OCI-LY1 (cell line): Measurements from ENCODE around the gene RAI14.
"Not testable (repeated sequence)": the region's sequence is repeated elsewhere in the genome, so short reads cannot be mapped to it uniquely, and the experiment has no call there.

Experiments
- H2AFZ ChIP-seq: fragments of 200-600 bp; sonication (generic), shearing (Covaris generic); 2 replicates; pipeline ENCODE4 v1.6.0; 2014; ENCODE audit warnings: antibody characterized with exemption, mild to moderate bottlenecking, low read length
- H3F3A ChIP-seq: fragments of 200-600 bp; sonication (generic), shearing (Covaris generic); 2 replicates; pipeline ENCODE4 v1.6.0; 2014; ENCODE audit warnings: mild to moderate bottlenecking, antibody characterized with exemption, low read length, moderate library complexity; ENCODE audit not compliant: insufficient read depth
- H3K27ac ChIP-seq: fragments of 200-600 bp; sonication (generic); 2 replicates; pipeline ENCODE4 v1.5.1; 2014; ENCODE audit warnings: low read length, mixed run types, mild to moderate bottlenecking, low read depth; ENCODE audit not compliant: poor library complexity, severe bottlenecking
- H3K27me3 ChIP-seq: fragments of 200-600 bp; sonication (generic); 2 replicates; pipeline ENCODE4 v1.6.0; 2014; ENCODE audit warnings: antibody characterized with exemption, mild to moderate bottlenecking, low read length, moderate library complexity; ENCODE audit not compliant: insufficient read depth
- H3K36me3 ChIP-seq: fragments of 200-600 bp; sonication (generic); 2 replicates; pipeline ENCODE4 v1.6.1; 2014; ENCODE audit warnings: mild to moderate bottlenecking, antibody characterized with exemption, low read length, moderate library complexity, mixed read lengths; ENCODE audit not compliant: insufficient read depth
- H3K4me1 ChIP-seq: fragments of 200-600 bp; sonication (generic); 2 replicates; pipeline ENCODE4 v1.5.1; 2014; ENCODE audit warnings: mild to moderate bottlenecking, low read length, moderate library complexity; ENCODE audit not compliant: insufficient read depth, severe bottlenecking
- H3K4me2 ChIP-seq: fragments of 200-600 bp; sonication (generic), shearing (Covaris generic); 2 replicates; pipeline ENCODE4 v1.6.1; 2014; ENCODE audit warnings: low read length
- H3K4me3 ChIP-seq: fragments of 200-600 bp; sonication (generic); 2 replicates; pipeline ENCODE4 v1.5.1; 2014; ENCODE audit warnings: low read length, low read depth, mild to moderate bottlenecking, mixed read lengths; ENCODE audit not compliant: poor library complexity, severe bottlenecking
- H3K79me2 ChIP-seq: fragments of 200-600 bp; shearing (Covaris generic); 2 replicates; pipeline ENCODE4 v1.6.1; 2016; ENCODE audit warnings: mixed run types, low read length, mixed read lengths; ENCODE audit not compliant: insufficient read depth
- H3K9ac ChIP-seq: fragments of 200-600 bp; sonication (generic), shearing (Covaris generic); 2 replicates; pipeline ENCODE4 v1.6.1; 2014; ENCODE audit warnings: mild to moderate bottlenecking, low read length, mixed read lengths
- H3K9me2 ChIP-seq: fragments of 200-600 bp; sonication (generic), shearing (Covaris generic); 2 replicates; pipeline ENCODE4 v1.6.1; 2014; ENCODE audit warnings: low read depth, mild to moderate bottlenecking, low read length, mixed read lengths
- H3K9me3 ChIP-seq: fragments of 200-600 bp; shearing (Covaris generic); 2 replicates; pipeline ENCODE4 v1.6.1; 2014; ENCODE audit warnings: low read length, mixed read lengths
- H4K20me1 ChIP-seq: fragments of 200-600 bp; sonication (generic), shearing (Covaris generic); 2 replicates; pipeline ENCODE4 v1.6.0; 2016; ENCODE audit warnings: mild to moderate bottlenecking, low read length; ENCODE audit not compliant: insufficient read depth
- EZH2 ChIP-seq: fragments of 200-600 bp; sonication (generic), shearing (Covaris generic); IDR thresholded peaks from 2 replicates; pipeline ENCODE4 v1.8.0; 2017; ENCODE audit warnings: borderline replicate concordance, mixed run types, mild to moderate bottlenecking, antibody characterized with exemption, low read length, moderate library complexity, mixed read lengths
- TF ChIP-seq, protein P1 (sequence below): fragments of 200-600 bp; sonication (generic), shearing (Covaris generic); IDR thresholded peaks from 2 replicates; pipeline ENCODE4 v1.5.1; 2017; ENCODE audit warnings: mild to moderate bottlenecking, antibody characterized with exemption, low read length, moderate library complexity, mixed read lengths

The RAI14 gene

DNA sequence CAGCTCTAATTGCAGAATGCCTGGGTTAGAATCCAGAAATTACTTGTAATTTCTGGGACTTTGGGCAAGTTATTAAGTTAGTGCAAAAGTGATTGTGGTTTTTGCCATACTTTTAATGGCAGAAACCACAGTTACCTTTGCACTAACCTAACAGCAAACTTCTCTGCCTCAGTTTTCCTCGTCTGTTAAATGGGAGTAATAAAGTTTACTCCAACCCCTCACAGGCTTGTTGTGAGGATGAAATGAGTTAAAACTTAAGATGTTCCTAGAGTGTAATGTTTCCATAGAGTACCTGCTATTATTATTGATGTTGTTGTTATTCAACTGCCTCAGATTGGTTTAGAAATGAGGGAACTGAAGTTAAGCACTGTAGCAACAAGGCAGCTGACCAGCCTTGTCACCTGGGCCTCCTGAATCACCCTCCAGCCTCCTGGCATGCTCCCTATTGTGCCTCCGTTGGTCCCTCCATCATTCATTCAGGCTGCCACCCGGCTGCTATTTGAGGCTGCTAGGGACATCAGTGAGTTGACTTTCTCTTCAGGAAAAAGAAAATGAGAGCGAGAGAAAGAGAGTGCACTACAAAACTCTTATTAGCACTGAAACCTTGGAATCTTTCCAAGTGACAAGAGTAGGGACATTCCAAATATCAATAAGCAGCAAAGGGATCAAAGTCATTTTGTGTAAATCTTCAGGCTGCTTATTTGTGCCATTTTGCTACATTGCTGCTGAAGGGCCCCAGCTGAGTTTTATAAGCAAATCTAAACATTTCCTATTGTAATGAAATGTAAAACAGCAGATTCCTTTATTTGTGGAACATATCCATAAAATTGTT is 116.4 kb downstream of the RAI14 start:
- Histone ChIP-seq H3F3A (no peaks in the 10 kb centered on the region), H4K20me1 (no peaks in the 10 kb centered on the region), H3K79me2 (no peaks in the 10 kb centered on the region), H3K9me2 (no peaks in the 10 kb centered on the region), H3K36me3 (no peaks in the 10 kb centered on the region), H3K4me3 (no peak overlapping the region), H3K9me3 (no peaks in the 10 kb centered on the region), H3K9ac (no peak overlapping the region), H3K27me3 (no peaks in the 10 kb centered on the region), H3K4me2 (no peak overlapping the region), H2AFZ (no peak overlapping the region), H3K27ac (no peak overlapping the region), H3K4me1 (no peaks in the 10 kb centered on the region)
- no peak for TF ChIP-seq EZH2
- TF ChIP-seq, protein P1, sequence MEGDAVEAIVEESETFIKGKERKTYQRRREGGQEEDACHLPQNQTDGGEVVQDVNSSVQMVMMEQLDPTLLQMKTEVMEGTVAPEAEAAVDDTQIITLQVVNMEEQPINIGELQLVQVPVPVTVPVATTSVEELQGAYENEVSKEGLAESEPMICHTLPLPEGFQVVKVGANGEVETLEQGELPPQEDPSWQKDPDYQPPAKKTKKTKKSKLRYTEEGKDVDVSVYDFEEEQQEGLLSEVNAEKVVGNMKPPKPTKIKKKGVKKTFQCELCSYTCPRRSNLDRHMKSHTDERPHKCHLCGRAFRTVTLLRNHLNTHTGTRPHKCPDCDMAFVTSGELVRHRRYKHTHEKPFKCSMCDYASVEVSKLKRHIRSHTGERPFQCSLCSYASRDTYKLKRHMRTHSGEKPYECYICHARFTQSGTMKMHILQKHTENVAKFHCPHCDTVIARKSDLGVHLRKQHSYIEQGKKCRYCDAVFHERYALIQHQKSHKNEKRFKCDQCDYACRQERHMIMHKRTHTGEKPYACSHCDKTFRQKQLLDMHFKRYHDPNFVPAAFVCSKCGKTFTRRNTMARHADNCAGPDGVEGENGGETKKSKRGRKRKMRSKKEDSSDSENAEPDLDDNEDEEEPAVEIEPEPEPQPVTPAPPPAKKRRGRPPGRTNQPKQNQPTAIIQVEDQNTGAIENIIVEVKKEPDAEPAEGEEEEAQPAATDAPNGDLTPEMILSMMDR = no peak

DNA sequence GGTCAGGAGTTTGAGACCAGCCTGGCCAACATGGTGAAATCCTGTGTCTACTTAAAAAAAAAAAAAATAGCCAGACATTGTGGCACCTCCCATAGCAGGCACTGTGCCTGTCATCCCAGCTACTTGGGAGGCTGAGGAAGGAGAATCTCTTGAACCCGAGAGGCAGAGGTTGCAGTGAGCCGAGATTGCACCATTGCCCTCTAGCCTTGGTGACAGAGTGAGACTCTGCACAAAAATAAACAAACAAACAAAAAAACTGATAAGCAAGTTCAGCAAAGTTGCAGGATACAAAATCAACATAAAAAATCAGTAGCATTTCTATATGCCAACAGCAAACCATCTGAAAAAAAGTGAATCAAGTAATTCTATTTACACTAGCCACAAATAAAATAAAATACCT is 118.0 kb downstream of the RAI14 start:
- H3K9me3 ChIP-seq = no peaks in the 10 kb centered on the region
- no peaks in the 10 kb centered on the region for H3K27me3 ChIP-seq
- H3K9me2 ChIP-seq = no peaks in the 10 kb centered on the region
- H4K20me1 ChIP-seq = no peaks in the 10 kb centered on the region
- H3K36me3 ChIP-seq = no peaks in the 10 kb centered on the region
- H3K79me2 ChIP-seq = no peaks in the 10 kb centered on the region
- H3K4me2 ChIP-seq = no peak overlapping the region
- H3K27ac ChIP-seq = no peak overlapping the region
- TF ChIP-seq EZH2 = no peak
- TF ChIP-seq, protein P1 = no peak
- H3K9ac ChIP-seq = no peak overlapping the region
- no peaks in the 10 kb centered on the region for H3K4me1 ChIP-seq
- no peak overlapping the region for H2AFZ ChIP-seq
- no peak overlapping the region for H3K4me3 ChIP-seq
- no peaks in the 10 kb centered on the region for H3F3A ChIP-seq

DNA sequence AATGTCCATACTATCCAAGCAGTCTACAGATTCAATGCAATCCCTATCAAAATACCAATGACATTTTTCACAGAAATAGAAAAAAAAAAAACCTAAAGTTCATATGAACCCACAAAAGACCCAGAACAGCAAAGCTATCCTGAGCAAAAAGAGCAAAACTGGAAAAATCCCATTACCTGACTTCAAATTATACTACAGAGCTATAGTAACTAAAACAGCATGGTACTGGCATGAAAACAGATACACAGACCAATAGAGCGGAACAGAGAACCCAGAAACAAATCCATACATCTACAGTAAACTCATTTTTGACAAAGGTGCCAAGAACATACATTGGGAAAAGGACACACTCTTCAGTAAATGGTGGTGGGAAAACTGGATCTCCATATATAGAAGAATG is 118.5 kb downstream of the RAI14 start:
- H3K79me2 ChIP-seq, H3K9me2 ChIP-seq, H3F3A ChIP-seq, H3K9me3 ChIP-seq, H3K36me3 ChIP-seq, H3K4me2 ChIP-seq, H3K27ac ChIP-seq, H3K4me3 ChIP-seq, H3K4me1 ChIP-seq, H3K9ac ChIP-seq, H2AFZ ChIP-seq, H3K27me3 ChIP-seq, H4K20me1 ChIP-seq: not testable (repeated sequence)

DNA sequence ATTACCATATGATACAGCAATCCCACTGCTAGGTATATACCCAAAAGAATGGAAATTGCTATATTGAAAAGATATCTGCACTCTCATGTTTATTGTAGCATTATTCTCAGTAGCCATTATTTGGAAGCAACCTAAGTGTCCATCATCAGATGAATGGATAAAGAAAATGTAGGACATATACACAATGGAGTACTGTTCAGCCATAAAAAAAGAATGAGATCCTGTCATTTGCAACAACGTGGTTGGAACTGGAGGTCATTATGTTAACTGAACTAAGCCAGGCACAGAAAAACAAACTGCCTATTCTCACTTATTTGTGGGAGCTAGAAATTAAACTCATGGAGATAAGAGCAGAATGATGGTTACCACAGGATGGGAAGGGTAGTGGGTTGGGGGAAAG is 119.8 kb downstream of the RAI14 start:
- no peak for TF ChIP-seq EZH2
- TF ChIP-seq, protein P1 = no peak
- H3K79me2 ChIP-seq = no peaks in the 10 kb centered on the region

More for the DNA sequence above, 119.8 kb downstream of the RAI14 start:
- Histone ChIP-seq H3K36me3 (no peaks in the 10 kb centered on the region), H3K9me2 (no peaks in the 10 kb centered on the region), H3K9me3 (no peaks in the 10 kb centered on the region), H3K27me3 (no peaks in the 10 kb centered on the region), H4K20me1 (no peaks in the 10 kb centered on the region), H3K9ac (no peak overlapping the region), H3K4me2 (no peak overlapping the region), H3K4me1 (no peaks in the 10 kb centered on the region), H3K27ac (no peak overlapping the region), H3F3A (no peaks in the 10 kb centered on the region), H3K4me3 (no peak overlapping the region), H2AFZ (no peak overlapping the region)
